GM12875 (cell line): ENCODE measurements around the gene SAMD10.

Experiments
- H3K4me3 ChIP-seq: one replicate; pipeline ENCODE4 v1.5.1; 2011; ENCODE audit warnings: low read depth, low read length, control low read depth
- TF ChIP-seq, protein P1 (sequence below): IDR thresholded peaks from 2 replicates; pipeline ENCODE4 v1.5.1; 2011; ENCODE audit warnings: low read depth, mild to moderate bottlenecking, control low read depth, inconsistent platforms, low read length, moderate library complexity, borderline replicate concordance; ENCODE audit not compliant: insufficient read depth

Gene SAMD10

DNA sequence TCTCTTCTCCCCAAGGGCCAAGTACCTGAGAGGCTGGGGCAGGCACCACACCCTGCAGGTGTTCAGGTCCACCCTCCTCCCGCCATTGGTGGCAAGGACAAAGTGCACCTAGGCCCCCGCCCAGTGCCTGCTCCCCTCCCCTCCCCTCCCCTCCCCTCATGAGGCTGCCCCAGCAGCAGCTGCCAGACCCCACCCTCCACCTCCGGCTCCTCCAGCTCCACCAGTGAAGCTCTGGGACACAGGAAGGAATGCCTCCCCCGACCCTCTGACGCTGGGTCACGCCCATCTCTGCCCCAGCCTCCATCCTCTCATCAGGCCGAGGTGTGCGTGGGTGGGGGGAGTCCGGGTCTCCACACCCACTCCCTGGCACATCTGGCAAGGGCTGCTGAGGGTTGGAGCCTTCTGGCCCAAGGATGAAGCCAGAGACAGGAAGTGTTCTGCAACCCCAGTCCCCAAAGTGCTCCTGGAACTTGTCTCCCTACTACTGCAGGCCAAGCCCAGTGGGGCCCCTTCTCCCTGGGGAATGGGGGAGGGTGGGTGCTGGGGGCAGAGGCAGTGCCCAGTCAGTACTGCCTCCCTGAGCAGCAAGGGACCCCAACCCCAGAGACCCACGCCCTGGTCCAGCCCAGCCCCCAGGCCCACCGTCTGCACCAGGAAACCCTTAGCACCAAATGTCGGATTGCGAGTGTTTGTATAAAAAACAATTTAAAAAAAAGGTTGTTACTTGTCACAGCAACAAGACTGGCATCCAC, 21.6 kb downstream of the SAMD10 start:
- no peak overlapping the region for H3K4me3 ChIP-seq

DNA sequence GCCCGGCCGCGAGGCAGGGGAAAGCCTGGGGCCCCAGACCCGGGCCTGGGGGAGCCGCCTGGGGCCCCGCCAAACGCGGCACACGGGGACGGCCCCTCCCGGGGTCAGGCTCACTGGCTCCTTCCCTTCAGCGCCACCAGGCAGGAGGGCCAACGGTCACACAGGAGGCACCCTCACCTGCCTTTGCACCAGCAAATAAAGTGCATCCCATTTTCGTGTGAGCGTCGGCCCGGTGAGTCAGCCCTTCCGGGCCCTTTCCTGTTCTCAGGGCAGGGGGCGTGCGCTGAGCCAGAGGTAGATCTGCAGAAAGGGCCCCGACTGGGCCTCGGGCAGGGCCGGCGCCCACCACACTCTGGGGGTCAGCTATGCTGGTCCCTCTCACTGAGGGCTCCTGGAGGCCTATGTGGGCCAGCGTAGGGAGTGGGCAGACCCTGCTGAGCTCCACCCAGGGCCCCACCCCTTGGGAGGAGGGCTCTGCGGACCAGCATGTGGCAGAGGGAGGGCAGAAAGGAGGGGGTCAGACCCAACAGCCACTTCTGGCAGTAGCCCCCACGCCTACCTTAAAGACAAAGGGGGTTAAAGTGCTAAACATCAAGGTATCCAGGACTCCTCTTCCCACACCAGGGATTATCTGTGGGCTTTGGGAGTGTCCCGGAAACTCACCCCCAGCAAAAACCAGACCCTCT, 22.3 kb downstream of the SAMD10 start:
- peak overlapping the region; percentile 32 for H3K4me3 ChIP-seq
- TF ChIP-seq, protein P1, sequence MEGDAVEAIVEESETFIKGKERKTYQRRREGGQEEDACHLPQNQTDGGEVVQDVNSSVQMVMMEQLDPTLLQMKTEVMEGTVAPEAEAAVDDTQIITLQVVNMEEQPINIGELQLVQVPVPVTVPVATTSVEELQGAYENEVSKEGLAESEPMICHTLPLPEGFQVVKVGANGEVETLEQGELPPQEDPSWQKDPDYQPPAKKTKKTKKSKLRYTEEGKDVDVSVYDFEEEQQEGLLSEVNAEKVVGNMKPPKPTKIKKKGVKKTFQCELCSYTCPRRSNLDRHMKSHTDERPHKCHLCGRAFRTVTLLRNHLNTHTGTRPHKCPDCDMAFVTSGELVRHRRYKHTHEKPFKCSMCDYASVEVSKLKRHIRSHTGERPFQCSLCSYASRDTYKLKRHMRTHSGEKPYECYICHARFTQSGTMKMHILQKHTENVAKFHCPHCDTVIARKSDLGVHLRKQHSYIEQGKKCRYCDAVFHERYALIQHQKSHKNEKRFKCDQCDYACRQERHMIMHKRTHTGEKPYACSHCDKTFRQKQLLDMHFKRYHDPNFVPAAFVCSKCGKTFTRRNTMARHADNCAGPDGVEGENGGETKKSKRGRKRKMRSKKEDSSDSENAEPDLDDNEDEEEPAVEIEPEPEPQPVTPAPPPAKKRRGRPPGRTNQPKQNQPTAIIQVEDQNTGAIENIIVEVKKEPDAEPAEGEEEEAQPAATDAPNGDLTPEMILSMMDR = no peak

More for the DNA sequence above, 21.6 kb downstream of the SAMD10 start:
- TF ChIP-seq, protein P1 = no peak

DNA sequence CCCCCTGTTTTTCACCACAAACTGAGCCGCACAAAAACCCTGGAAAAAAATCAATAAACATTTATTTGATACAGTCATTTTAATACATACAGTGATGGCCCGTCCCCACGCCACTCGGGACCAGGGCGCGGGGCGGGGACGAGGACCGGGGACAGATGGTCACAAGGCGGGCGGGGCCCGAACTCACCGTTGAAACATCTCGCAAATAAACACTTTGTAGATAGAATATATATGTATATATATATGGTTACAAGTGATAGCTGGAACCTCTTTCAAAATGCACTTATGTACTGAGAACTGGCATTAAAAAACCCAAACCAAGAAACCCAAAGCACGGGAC, 22.8 kb downstream of the SAMD10 start:
- peak overlapping the region; percentile 32 for H3K4me3 ChIP-seq
- TF ChIP-seq, protein P1 = no peak

DNA sequence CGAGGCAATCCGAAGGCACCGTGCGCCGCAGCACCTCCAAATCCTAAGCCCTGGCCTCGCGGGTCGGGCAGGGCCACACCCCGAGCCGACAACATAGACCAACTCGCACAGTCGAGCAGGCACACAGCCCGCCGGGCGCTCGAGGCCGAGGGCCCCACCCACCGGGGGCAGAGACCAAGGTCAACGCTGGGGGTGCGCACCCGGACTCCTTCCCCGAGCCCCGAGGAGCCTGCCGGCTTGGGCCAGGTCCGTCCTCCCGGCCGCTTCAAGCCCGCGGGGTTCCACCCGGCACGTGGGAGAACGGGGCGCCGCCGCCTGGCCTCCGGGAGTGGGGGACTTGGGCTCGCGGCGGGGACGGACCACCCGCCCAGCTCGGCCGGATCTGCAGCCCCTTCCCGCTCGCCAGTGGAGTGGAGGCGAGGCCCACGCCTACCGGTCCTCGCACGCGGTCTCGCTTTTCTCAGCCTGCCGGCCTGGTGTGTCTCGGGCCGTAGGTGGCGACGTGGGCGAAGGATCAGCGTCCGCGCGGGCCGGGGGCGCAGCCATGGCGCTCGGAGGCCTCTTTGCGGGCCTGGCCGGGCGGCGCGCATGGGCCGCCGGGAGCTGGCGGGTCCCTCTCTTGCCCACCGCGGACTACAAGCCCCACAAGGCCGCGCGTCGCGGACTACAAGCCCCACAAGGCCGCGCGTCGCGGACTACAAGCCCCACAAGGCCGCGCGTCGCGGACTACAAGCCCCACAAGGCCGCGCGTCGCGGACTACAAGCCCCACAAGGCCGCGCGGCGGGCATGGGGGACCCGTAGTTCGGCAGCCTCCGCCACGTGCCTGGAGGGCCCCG, 23.4 kb downstream of the SAMD10 start, which contains the start of gene UCKL1:
UCKL1 (minus strand) TSS at position 590 of the 837 bp plus-strand sequence; CDS start at position 546, 44 bp downstream.
- peak within 1 kb of the TSS; percentile 96 for H3K4me3 ChIP-seq
- TF ChIP-seq, protein P1 = no peak

DNA sequence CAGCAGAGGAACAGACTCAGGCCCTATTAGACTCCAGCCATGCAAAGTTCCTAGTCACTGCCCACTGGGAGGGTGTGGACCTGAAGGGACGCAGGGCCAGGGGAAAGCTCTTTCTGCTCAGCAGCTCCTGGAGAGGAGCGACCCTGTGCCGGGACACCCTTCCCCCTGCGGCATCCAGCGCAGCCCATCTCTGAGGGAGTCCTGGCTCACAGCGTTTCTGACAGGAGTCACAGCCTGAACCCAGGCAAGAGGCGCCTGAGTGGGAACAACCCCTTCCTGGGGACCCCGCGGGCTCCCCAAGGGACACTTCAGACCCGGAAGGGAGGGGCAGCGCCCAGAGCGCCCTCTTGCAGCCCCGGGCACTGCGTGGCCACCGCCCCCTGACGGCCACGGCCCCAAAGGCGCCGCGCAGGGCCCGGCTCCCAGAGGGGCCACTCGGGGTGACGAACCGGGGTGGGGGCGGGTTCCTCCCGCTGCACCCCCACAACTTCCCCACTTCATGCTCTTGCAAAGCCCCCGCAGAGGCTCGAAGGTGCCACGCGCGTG, 24.1 kb downstream of the SAMD10 start:
- H3K4me3 ChIP-seq = peak overlapping the region; percentile 96
- TF ChIP-seq, protein P1 = peak; percentile 45

DNA sequence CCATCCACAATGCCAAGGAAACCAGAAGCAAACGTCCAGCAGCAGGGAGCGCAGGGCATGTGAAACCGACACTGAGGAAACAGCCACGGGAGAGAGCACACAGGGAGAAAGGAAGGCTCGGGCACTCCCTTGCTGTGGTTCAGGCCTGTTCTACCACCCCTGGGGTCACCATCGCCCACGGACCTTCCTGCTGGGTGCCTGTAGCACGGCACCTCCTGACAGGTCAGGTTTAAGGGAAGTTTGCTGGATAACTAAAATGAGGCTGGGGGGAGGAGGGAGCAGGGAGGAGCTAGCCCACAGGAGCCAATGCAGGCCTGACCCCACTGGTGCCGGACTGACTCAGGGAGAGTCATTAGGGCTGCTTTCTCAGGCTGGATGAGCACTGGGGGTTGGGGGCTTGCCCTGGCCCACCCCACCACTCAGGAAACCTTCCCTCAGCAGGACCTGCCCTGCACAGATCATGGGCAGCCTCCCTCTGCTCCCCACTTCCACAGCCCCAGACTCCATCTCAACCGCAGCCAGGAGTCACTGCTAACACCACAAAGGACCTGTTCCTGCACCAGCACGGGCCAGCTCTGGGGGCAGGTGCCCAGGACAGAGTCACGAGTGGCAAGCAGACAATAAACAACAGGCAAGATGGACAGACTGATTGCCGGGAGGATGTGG, 25.5 kb downstream of the SAMD10 start:
- H3K4me3 ChIP-seq = no peak overlapping the region
- TF ChIP-seq, protein P1 = no peak
